Measurements from ENCODE around the gene MYO16.

The MYO16 gene

DNA sequence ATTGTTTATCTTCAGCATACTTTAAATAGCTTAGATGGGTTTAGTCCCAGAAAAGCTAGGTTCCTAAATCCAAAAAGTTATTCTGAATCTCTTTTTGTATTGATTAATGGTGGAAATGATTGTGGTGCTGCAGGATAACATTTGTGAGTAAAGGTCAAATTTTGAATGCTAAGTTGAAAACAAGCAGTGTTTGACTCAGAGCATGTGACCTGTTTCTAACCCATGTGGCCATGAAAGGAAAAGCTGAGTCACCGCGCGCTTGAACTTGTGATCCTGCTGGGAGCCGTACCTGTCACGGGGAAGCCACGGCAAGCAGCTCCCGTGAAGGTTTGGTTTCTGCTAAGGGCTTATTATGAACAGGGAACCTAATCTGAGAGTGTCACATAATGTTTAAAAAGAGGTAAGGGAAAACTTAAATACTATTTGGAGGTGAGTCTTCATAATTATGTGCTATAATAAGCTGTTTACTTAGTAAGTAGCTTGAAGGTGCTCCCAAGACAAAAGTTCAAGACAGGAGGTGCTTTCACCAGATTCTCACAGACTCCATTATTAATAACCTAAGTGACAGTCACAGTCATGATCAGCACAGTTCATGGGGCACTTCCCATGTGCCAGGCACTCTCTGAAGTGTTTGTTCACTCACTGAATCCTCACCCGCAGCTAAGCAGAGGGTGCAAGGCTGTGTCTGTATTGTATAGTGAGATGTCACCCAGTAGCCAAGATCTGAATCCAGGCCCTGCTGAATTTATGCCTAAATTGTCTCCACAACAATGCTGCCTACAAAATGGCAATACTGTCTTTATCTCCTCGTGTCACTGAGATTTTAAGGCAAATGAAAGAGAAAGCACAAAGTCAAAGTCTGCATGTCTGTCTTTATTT is 286.5 kb downstream of the MYO16 start:
- peak; percentile 55 for DNase-seq (ENCODE audit: low spot score)
- no peak for TF ChIP-seq CTCF (IDR thresholded peaks at IDR 0.05; ENCODE audit: extremely low read depth, insufficient read depth, missing control alignments)
- in situ Hi-C loops (cut with MboI; ENCODE audit: low pct_unique_long_range_greater_than_20kb, low sequenced_read_pairs, unreplicated experiment): loop anchor here (25.0 kb wide), 1 partner anchor 579 kb away; no protein-coding TSS in a partner anchor

GRCh38 chr13:108917581-108917980 is 288.2 kb downstream of the MYO16 start:
- no peak for DNase-seq (ENCODE audit: low spot score)
- no peak for TF ChIP-seq CTCF (IDR thresholded peaks at IDR 0.05; ENCODE audit: extremely low read depth, insufficient read depth, missing control alignments)
- in situ Hi-C loops (cut with MboI; ENCODE audit: low pct_unique_long_range_greater_than_20kb, low sequenced_read_pairs, unreplicated experiment): loop anchor here (25.0 kb wide), 1 partner anchor 580 kb away; no protein-coding TSS in a partner anchor

DNA sequence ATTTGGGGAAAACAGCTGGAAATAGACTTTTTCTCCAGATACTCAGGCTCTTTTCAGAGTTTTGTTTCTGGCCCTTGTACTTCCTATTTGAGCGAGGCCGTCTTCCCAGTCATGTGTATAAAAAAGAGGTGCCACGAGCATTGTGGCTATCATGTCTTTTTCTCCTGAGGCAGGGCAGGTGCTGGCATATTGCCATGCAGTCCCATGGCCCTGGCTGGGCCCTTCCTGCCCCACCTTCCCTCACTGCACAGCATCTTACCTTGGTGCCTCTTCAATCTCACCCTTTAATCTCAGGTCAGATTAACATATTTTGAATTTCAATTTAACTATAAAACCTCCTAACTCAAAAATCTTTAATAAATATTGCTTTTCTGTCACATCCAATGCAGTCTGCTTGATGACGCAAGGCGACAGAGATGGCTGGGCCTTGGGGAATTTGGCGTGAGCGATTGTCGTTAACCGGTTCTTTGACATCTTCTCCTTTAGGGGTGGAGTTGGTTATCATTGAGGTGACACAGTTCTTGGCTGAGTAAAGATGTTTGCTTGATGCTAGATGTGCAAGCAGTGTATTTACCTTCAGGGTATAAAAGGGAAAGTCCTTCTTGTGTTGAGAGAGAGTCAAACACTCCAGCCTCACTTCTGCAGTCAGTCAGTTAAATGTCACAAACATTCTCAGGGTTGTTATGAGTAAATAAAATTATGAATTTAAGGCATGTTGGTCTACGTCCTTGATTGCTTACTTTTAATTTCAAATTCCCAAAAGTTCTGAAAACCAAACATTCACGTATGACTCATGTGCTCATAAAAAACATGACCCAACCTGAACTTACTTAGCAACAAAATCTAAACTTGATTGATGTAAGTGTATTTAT is 289.9 kb downstream of the MYO16 start:
- in situ Hi-C loops (cut with MboI; ENCODE audit: low pct_unique_long_range_greater_than_20kb, low sequenced_read_pairs, unreplicated experiment): loop anchor here (25.0 kb wide), 1 partner anchor 582 kb away; no protein-coding TSS in a partner anchor
- no peak for TF ChIP-seq CTCF (IDR thresholded peaks at IDR 0.05; ENCODE audit: extremely low read depth, insufficient read depth, missing control alignments)
- DNase-seq (ENCODE audit: low spot score): no peak

DNA sequence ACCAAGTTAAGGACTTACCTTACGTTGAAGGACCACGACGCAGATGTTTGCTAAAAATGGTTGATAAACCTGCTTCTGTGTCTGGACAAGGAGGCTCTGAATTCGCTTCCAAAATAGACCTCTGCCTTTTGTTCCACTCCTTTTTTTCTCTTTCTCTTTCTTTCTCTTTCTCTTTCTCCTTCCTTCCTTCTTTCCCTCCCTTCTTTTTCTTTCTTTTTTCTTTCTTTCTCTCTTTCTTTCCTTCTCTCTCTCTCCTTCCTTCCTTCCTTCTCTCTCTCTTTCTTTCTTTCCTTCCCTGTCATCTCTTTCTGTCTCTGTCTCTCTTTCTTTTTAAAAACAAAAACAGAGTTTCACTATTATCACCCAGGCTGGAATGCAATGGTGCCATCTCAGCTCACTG is 290.7 kb downstream of the MYO16 start:
- in situ Hi-C loops (cut with MboI; ENCODE audit: low pct_unique_long_range_greater_than_20kb, low sequenced_read_pairs, unreplicated experiment): loop anchor here (25.0 kb wide), 1 partner anchor 583 kb away; no protein-coding TSS in a partner anchor
- TF ChIP-seq CTCF (IDR thresholded peaks at IDR 0.05; ENCODE audit: extremely low read depth, insufficient read depth, missing control alignments): no peak
- DNase-seq (ENCODE audit: low spot score): no peak

DNA sequence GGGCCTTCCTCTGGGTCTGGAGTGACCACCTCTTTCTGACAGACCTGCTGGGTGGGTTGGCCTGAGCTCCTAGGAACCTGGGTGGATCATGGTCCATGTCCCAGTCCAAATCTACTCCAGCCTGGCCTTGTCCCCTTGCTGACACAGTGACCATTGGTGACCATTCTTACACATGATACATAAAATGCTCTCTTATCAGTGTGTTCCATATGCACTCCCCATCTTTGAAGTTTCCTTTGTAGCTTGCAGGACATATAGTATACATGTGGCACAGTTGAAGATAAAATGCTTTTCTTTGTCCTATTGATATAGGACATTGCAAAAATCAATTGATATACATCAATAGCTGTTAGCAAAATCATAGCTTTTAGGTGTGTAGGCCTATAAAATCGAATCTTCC is 291.8 kb downstream of the MYO16 start:
- in situ Hi-C loops (cut with MboI; ENCODE audit: low pct_unique_long_range_greater_than_20kb, low sequenced_read_pairs, unreplicated experiment): loop anchor here (25.0 kb wide), 1 partner anchor 584 kb away; no protein-coding TSS in a partner anchor
- no peak for TF ChIP-seq CTCF (IDR thresholded peaks at IDR 0.05; ENCODE audit: extremely low read depth, insufficient read depth, missing control alignments)
- DNase-seq (ENCODE audit: low spot score): no peak

DNA sequence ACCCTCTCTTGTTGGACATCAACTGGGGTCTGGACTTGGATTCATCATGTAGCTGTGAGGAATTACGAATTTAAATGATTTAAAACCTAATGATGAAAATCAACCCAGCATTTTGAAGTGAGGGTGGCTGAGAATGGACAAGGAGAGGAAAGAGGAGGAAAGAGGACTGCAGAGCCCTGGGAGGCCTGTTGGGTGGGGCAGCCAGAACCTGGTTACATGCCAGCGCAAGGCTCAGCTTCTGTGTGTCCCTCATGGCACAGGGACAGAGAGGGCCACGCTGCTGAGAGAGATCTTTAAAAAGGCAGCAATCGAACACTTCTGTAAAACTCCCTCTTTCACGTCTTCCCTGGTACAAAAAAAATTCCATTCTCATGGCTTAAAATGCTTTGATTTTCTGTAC is 292.7 kb downstream of the MYO16 start:
- in situ Hi-C loops (cut with MboI; ENCODE audit: low pct_unique_long_range_greater_than_20kb, low sequenced_read_pairs, unreplicated experiment): loop anchor here (25.0 kb wide), 1 partner anchor 585 kb away; no protein-coding TSS in a partner anchor
- no peak for DNase-seq (ENCODE audit: low spot score)
- no peak for TF ChIP-seq CTCF (IDR thresholded peaks at IDR 0.05; ENCODE audit: extremely low read depth, insufficient read depth, missing control alignments)

Data from GM13977 (cell line).